Kidney glomerular epithelial cell (primary cell): Measurements from ENCODE around the gene GABBR2.

Source experiments
- DNase-seq: peaks from one replicate; lab custom pipeline; 2025; lab: John Stamatoyannopoulos, UW

GABBR2 gene

GRCh38 chr9:98438666-98439065 lies 270.1 kb downstream of the GABBR2 start:
- DNase-seq, result no peak

- no peak for DNase-seq
These were observed 271.2 kb downstream of the GABBR2 start for GRCh38 chr9:98437458-98438034.

- DNase-seq, result no peak
These were observed 275.8 kb downstream of the GABBR2 start for GRCh38 chr9:98432960-98433359.

GRCh38 chr9:98432134-98432533 lies 276.6 kb downstream of the GABBR2 start:
- no peak for DNase-seq

GRCh38 chr9:98430535-98431292 lies 278.0 kb downstream of the GABBR2 start:
- no peak for DNase-seq

- DNase-seq, result no peak
These were observed 279.1 kb downstream of the GABBR2 start for GRCh38 chr9:98429613-98430012.

- DNase-seq, result no peak
These were observed 280.3 kb downstream of the GABBR2 start for GRCh38 chr9:98428454-98428853.

GRCh38 chr9:98427491-98427890 lies 281.2 kb downstream of the GABBR2 start:
- DNase-seq, result no peak

- DNase-seq, result no peak
These were observed 283.7 kb downstream of the GABBR2 start for GRCh38 chr9:98425079-98425478.

GRCh38 chr9:98419260-98419603 lies 289.5 kb downstream of the GABBR2 start:
- DNase-seq, result no peak

GRCh38 chr9:98418578-98419259 lies 290.0 kb downstream of the GABBR2 start:
- DNase-seq, result no peak

- no peak for DNase-seq
These were observed 292.2 kb downstream of the GABBR2 start for GRCh38 chr9:98416294-98417248.

- no peak for DNase-seq
These were observed 293.0 kb downstream of the GABBR2 start for GRCh38 chr9:98415782-98416181.

- no peak for DNase-seq
These were observed 295.7 kb downstream of the GABBR2 start for GRCh38 chr9:98413084-98413483.

GRCh38 chr9:98412101-98412842 lies 296.5 kb downstream of the GABBR2 start:
- no peak for DNase-seq

GRCh38 chr9:98410185-98410697 lies 298.5 kb downstream of the GABBR2 start:
- DNase-seq, result no peak

- no peak for DNase-seq
These were observed 299.0 kb downstream of the GABBR2 start for GRCh38 chr9:98409719-98410118.

GRCh38 chr9:98406469-98406868 lies 302.3 kb downstream of the GABBR2 start:
- no peak for DNase-seq

- DNase-seq, result no peak
These were observed 304.5 kb downstream of the GABBR2 start for GRCh38 chr9:98404237-98404636.

GRCh38 chr9:98403715-98404114 lies 305.0 kb downstream of the GABBR2 start:
- no peak for DNase-seq
